Stimulated activated CD4-positive, alpha-beta T cell treated with anti-CD3 and anti-CD28 coated beads, TNF-alpha, amount 100 ng/mL, for 24 hours (primary cell): ENCODE data around the gene NCBP3.
"Not testable (repeated sequence)": the region's sequence is repeated elsewhere in the genome, so short reads cannot be mapped to it uniquely, and the experiment has no call there.

Experiments used
- DNase-seq, 3 experiments: peaks; one replicate each; pipeline ENCODE4 v3.0.0-alpha.2; 2020; ENCODE audit warnings: low read depth in 3 of 3

The NCBP3 gene

GRCh38 chr17:3810019-3810418, 36.0 kb downstream of the NCBP3 start:
- DNase-seq: no peak

DNA sequence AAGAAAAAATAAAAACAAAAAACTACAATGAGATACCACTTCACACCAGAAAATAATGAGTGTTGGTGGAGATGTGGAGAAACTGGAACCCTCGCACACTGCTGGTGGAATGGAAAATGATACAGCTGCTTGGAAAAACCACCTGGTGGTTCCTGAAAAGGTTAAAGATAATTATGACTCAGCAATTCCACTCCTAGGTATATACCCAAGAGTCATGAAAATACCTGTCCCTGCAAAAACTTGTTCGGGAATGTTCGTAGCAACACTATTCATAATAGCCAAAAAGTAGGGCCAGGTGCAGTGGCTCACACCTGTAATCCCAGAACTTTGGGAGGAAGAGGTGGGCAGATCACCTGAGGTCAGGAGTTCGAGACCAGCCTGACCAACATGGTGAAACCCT, 36.9 kb downstream of the NCBP3 start:
- no peak for DNase-seq

DNA sequence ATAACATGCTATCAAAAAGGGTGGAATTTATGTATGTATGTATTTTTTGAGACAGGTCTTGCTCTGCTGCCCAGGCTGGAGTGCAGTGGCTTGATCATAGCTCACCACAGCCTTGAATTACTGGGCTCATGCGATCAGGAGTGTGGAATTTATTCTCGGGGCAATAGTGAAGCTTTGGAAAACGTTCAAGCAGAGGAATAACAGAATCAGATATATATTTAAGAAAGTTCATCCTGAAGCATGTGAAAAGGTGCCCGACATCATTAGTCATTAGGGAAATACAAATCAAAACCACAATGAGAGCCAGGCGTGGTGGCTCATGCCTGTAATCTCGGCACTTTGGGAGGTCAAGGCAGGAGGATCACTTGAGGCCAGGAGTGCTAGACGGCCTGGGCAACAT, 37.3 kb downstream of the NCBP3 start:
- DNase-seq: no peak

DNA sequence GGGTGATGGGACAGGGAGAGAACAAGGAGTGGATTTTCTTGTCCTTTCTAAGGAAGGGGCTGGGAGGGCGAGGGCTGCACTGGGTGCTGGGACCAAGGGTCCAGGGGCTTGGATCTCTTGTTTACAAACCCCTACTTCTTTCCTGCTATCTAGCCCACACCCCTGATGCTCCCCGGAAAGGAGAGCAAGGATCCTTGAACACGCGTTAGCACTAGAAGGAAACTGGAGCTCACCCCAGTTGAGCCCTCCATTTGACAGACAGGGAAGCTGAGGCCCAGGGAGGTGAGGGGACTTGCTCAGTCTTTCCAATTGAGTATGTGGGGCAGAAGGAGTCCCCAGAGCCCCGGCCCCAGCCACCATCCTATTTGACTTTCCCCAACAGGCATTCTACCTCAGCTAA, 40.5 kb downstream of the NCBP3 start:
- no peak for DNase-seq

GRCh38 chr17:3804503-3804931, 41.5 kb downstream of the NCBP3 start:
- DNase-seq: no peak

- no peak for DNase-seq
Observed at GRCh38 chr17:3803308-3803640, 42.8 kb downstream of the NCBP3 start.

DNA sequence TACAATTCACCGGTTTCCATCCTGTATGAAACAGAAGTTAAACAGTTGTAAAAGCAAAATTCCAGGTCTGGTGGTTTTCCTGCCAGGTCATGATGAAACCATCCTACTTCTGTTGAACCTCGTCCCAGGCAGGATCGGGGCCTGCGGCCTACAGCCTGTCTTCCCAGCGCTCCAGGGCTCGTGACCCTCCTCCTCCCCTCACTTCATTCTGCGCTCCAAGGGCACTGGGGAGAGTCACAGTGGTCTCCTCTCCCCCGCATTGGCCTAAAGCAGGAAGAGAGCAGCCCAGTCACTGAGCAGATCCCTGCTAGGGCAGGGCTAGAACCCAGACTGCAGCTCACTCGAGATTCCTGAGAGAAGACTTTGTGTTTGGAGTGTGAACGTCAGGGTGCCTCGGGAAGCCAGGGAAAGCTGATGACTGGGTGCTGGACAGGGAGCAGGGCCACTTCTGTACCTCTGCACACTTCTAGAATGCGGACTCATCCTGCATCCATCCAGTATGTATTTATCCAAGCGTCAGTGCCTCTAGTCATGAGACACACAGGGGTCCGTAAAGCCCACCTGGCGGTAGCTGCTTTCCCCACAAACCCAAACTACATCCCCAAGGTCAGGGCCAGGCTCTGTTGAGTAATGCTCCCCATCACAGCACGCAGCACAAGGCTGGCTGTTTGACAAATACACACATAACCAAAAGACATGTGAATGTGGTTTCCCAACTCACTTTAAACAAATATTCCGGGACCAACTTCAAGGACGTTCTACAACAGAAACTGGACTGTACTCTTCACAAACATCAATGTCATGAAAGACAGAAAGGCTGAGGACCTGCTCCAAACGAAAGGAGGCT, 43.4 kb downstream of the NCBP3 start:
- no peak for DNase-seq

GRCh38 chr17:3801792-3802191, 44.3 kb downstream of the NCBP3 start:
- no peak for DNase-seq

- no peak for DNase-seq
Observed at GRCh38 chr17:3801347-3801746, 44.7 kb downstream of the NCBP3 start.

DNA sequence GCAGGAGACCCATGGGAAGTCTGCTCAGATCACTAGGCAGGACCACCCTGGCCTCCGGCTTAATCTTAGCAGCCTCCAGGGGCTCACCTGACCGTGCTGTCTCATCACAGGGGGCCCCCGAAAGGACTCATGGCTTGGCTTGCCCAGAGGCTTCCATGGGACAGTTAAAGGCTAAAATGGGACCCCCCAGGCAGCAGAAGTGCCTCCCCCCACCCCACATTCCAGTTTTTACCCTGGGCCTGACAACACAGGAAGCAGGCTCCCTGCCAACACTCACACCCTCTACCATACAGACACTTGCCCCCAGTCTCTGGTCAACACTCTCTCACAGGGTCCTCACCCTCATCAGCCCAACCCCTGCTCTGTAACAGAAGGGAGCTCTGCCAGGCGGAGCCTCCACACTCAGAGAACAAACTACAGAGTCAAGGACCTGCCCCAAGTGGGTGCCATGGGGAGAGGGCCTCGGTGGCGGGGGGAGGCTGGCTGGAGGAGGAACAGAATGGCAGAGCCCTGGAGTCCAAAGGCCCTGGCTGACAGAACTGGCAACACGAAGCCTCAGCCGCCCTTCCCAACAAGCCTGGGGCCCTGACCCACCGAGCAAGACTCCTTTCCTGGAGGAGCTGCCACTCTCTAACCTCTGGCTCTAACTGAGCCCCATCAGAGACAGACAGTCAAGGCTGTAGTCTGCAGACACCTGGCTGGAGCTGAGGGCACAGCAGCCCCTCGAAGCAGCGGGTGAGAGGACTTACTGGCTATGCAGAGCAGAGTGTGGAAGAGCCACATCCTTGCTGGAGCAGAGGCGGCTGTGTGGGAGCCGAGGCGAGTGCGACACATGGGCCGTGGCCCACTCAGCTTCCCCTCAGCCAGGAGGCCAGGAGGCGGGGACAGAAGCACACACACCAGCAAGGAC, 45.4 kb downstream of the NCBP3 start, which contains the start of gene ITGAE:
Gene ITGAE, minus strand, starts transcription at position 827 of the 910 bp plus-strand sequence. Its CDS starts 44 bp downstream, at position 783.
- no peak for DNase-seq

GRCh38 chr17:3799181-3799945, 46.7 kb downstream of the NCBP3 start:
- no peak for DNase-seq

DNA sequence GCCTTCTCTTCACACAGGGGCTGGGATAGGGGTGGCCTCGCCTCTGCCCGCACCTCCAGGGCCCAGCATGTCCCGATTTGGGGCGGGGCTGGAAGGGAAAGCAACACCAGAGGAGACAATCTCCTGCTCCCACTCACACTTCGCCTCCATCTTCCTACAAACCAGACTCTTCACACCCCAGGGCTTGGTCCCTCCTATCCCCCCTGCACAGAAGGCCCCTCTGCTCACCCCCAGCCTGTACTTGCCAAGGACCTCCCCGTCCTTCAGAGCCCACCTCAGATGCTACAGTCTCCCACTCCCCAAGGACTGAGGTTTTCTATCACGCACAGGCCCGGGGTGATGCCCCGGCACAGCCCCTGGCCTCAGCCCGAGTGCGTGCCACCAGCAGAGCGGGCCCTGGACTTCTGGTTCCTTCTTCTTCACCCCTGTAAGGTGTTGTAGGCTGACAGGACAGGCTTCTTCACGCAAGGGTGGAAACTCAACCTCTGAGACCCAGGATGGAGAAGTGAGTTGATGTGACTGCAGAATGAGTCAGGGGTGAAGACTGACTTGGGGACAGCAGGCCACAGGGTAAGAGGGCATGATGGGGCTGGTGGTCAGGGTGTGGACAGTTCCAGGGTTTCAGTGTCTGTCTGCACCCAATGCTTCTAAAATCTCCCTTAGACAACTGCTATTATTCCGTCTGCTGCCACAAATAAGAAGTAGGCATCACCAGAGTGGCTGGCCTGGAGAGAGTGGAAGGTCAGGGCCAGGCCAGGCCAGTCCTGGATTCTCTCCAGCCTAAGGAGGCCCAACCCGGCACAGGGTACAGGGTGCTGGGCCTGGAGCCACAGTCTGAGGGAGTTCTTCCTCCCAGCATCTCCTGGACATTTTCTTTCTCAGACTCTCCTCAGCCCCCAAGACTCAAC, 47.5 kb downstream of the NCBP3 start:
- DNase-seq: no peak

- DNase-seq: no peak
Observed at GRCh38 chr17:3796822-3797170, 49.2 kb downstream of the NCBP3 start.

DNA sequence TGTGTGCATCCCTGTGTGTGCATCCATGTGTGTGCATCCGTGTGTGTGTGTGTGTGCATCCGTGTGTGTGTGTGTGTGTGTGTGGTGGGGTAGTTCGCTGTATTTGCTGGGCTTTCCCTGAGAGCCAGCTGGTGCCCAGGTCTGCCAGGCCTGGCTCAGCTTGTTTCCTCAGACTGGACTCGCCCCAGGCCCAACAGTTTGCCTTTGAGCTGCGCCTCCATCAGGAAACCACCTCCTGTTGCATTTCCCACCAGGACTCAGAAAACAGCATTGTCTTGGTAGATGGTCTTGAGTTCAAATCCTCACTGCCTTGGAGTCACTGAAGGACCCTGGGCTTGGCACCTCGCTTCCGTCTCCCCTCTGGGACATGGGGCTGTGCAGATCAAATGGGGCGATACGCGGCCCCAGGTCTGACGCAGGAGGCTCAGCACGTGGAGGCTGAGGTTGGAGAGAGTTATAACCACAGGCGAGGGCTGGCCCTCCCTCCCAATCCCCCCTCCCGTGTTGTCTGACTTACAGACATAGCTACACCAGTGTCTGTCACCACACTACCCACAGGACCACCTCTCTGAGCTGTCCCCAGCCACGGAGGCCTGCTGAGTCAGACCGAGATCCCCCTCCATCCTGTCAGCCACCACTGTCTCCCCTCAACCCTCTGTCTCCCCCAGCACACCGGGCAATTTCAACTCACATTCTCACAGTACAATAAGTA, 49.8 kb downstream of the NCBP3 start:
- peak in 2 of 3 experiments; percentile 50 to 67 for DNase-seq

DNA sequence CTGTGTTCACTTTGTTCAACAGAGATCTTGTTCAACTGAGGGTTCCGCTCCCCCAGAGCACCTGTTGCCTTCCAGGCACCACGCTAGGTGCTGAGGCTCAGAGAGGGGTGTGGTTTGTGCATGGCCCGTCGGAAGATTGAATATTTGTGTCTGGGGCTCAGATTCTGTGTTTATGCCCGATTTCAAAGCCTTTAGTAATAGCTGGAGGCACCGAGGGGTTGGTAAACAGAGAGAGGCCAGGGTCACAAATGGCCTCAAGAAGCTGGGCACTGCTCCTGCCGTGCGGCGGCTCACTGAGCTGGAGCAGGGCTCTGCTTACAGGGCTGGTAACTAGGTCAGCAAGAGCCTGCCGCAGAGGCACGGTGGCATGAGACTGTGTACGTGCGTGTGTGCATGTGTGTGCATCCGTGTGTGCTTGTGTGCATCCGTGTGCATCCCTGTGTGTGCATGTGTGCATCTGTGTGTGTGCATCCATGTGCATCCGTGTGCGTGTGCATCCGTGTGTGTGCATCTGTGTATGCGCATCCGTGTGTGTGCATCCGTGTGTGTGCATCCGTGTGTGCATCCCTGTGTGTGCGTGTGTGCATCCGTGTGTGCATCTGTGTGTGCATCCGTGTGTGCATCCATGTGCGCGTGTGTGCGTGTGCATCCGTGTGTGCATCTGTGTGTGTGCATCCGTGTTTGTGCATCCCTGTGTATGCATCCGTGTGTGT, 50.5 kb downstream of the NCBP3 start:
- no peak for DNase-seq

GRCh38 chr17:3794557-3795389, 51.3 kb downstream of the NCBP3 start:
- no peak for DNase-seq

GRCh38 chr17:3794152-3794551, 51.9 kb downstream of the NCBP3 start:
- DNase-seq: not testable (repeated sequence)

GRCh38 chr17:3793258-3793657, 52.8 kb downstream of the NCBP3 start:
- not testable (repeated sequence) for DNase-seq

GRCh38 chr17:3792481-3792880, 53.6 kb downstream of the NCBP3 start:
- DNase-seq: no peak
